NCI-H2227 (cell line): ENCODE data around the gene PDGFA.

ENCODE experiments used
- DNase-seq: peaks from one replicate; lab custom pipeline; 2025; ENCODE audit not compliant: unreplicated experiment; lab: John Stamatoyannopoulos, UW

PDGFA gene

DNA sequence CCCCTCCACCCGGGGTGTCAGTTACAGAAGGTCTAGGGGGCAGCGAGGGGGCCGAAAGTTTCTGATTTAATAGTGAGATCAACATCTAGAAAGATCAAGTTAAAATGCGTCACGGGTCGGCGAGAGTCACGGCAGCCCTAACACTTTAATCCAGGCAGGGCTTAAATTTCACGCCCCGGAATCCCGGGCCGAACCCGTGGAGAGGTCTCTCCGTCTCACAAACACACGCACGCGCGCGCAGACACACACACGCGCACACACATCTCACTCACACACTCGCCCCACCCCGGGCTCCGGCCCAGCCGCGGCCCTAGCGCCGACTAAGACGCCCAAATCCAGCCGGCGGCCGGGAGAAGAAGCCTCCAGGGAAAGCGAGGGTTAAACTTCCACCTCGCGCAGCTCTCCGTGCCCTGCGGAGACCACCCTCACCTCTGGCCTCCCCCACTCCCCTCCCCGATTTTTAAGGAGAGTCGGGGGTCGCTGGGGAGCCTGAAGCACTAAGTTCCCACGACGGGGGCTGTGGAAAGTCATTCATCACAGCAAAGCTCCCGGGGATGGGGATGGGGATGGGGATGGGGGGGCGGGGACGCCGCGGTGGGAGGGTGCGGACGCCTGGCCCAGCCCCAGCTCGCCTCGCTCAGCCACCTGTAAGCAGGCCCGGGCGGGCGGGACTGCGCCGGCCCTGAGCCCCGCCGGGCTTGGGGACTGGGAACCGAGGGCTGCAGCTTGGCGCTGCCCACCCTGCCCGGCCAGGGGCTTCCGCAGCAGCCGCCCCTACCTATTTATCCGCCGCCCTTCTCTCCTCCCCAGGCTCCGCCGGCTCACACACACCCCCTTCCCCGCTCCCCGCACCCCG is 1.6 kb downstream of the PDGFA start:
- peak; percentile 23 for DNase-seq

DNA sequence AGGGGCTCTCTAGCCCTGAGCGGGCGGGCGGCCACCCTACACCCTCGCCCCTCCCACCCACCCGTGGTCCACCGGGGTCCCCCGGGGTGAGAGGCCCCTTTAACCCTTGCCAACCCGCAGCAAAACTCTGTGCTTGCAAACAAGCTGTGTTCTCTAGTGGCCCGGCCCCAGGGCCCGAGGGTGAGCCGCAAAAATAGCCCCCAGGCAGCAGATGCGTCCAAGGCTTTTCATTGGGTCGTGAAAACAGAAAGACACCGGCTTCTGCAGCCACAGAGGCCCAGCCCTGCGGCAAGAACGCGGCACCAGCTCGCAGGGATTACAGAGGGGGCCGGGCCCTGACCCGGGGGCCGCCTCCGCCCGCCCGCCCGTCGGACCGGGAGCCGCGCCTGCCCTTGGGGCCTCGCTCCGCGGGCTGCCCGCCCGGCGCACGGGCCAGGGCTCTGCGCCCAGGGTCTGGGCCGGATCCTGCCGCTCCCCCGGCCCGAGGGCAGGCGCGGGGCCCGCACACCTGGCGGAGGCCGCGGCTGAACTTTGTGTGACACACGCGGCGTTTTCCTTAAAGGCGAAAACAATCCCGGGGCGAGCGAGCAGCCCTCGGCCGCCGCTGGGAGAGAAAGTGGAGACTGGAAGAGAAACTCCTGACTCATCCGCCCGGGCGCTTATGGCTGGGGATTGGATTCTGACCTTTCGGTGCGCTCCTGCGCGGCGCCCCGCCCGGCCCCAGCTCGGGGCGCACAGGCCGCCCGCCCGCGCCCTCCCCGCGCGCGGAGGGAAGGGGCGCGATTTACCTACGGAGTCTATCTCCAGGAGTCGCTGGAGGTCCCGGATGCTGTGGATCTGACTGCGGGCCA is 2.8 kb downstream of the PDGFA start:
- DNase-seq: peak; percentile 9

DNA sequence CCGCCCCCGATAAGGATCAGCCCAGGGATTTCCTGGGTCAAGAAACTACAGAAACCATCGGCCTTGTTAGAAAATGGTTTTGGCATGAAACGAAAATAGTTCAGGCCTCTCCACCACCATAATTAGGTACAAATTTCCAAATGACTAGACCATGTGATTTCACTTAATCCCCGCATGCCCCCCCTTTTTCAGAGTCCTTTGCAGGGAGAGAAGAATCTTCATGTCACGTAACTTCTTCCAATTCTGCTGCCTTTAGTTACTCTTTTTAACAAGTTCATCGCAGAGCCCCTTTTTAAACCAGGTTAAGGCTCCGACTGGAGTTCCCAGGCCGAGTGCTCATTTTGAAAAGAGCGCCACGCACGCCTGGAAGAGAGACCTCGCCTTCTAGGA is 3.4 kb downstream of the PDGFA start:
- no peak for DNase-seq

DNA sequence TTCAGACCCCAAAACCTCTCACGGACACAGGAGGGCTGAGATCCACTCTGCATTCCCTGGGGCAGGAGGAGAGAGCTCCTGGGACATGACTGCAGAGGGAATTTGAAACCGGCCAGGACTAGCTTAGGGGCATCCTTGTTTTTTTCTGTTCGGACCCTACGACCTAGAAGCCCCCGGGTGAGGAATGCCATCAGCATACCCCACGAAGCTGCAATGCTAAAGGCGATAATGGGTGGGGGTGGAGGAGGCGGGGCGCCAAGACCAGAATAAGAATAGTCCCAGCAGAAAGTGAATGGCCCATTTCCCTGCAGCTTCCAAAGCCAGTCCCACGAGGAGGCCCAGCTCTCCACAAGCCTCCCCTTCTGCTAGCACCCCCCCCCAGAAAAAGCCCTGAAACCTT is 4.0 kb downstream of the PDGFA start:
- DNase-seq: no peak

DNA sequence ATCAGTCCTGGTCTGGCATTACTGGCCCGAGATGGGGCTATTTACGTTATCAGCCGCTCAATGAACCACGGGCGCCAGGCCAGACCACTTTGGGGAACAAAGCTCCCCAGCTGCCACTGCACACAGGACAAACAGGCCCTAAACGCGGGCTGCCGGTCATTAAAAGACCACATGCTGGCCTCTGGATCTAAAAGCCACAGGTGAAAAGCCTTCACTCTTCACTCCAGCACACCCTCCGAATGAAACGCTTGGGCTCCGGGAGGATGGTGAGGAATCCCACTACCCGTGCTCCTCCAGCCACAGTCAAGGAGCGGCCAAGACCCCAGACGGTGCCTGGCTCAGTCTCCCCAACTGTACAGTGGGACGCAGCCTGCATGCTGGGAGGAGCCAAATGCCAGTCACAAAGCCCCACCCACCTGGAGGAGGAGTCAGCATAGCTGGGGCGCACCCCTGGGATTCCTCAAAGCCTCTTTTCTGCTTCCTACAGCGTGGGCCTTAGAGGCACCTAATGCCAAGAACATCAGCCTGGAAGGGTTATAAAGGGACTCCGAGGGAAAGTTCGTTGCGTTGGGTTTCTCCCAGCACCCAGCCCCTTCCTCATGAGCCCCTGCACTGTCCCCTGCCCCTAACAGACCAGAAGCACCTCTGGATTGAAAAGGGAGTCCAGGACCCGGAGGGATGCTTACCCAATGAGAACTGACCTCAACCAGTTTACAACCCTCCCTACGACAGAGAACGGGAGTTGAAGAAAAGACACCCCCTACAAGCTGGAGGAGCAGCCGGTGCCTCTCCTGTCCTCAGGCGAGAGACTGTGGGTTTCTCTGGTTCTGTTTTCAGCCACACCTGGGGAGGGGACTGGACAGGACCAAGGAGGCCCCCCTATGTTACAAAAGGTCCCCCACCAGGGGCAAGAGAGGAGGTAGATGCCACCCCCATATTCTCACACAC is 4.7 kb downstream of the PDGFA start:
- no peak for DNase-seq

DNA sequence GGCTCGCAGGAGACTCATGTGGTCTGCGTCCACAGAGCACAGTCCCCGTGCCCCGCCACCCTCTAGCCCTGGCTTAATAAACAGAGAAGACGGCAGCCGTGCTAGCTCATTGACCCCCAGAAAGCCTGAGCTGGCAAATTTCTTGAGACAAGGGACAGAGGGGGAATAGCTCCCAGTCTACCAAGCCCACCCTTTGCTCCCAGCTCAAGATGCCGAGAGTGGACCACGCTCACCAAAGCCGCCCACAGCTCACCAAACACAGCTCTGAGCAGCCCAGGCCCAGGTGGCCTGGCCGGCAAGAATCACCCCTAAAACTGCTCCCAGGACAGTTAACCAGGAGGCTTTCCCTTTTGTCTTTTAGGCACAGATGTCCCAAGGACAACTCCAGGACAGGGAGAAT is 5.4 kb downstream of the PDGFA start:
- no peak for DNase-seq

DNA sequence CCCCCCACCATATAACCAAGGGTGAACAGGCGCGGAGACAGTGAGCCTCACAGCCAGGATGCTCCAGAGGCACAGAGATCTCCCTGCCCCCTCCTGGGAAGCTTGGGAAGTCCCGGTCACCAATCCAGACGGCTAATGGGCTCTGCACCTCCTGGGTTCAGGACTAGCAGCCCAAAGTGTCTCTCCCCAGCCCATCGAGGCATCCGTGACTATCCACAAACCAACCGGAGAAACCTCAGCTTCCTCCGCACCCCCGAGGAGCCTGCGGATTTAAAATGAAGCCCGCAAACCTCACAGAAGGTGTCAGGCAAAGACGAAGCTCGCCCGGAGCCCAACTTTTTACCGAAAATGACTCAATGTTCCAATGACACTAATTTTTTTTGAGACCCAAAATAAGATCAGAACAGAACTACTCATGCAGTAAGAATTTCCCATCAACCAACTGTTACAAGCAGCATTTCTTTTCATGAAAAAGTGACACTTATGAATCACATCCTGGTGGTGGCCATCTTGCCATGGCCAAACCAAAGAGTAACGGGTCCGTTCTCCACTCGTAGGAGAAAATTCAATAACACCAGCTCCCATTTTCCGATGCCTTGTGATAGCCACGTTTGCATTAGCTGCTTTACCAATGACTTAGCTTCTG is 6.0 kb downstream of the PDGFA start:
- DNase-seq: no peak

DNA sequence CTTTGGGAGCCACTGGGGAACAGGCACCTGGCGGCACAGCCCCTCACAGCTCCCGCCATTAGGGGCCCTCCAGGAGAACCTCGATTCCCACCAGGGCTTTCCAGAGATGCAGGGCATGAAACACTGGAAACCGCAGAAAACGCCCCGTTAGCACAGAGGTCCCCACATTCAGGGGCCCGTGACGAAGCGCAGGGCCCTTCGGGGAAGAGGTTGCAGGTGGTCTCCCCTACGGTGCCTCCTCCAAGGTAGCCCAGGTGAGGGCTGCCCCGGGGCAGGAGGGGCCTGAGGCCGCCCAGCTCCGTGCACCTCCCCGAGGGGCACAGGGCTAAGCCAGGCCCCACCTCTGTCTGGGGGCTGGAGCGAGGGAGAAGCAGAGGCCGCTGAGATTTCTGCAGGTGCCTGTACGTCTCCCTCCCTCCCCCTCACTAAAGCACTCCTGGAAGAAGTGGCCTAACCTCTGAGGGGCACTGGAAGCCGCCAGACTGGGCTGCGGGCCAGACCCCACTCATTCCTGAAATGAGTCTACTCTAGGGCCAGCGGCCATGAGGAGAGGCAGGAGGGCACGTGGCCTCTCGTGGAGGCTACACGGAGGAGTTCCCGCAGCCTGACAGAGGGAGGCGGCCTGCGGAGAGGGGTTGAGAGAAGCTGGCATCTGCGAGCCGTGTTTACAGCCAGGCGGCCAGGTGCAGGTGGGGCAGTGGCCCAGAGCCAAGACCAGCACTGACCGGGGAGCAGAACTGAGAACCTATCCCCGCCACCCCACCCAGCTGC is 6.9 kb downstream of the PDGFA start:
- DNase-seq: no peak

DNA sequence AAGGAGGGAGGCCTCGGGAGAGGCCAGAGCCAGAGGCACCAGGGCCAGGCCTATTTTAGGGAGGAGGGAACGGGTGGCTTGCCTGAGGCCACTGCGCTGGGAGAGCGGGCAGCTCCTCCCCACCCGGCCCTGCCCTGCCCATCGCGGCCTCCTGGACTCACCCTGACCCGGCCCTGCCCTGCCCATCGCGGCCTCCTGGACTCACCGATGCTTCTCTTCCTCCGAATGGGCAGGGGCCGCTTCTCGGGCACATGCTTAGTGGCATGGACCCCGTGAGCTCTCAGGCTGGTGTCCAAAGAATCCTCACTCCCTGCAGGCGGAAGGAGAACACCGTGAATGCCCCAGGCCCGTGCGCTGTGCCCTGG is 7.5 kb downstream of the PDGFA start:
- DNase-seq: no peak

DNA sequence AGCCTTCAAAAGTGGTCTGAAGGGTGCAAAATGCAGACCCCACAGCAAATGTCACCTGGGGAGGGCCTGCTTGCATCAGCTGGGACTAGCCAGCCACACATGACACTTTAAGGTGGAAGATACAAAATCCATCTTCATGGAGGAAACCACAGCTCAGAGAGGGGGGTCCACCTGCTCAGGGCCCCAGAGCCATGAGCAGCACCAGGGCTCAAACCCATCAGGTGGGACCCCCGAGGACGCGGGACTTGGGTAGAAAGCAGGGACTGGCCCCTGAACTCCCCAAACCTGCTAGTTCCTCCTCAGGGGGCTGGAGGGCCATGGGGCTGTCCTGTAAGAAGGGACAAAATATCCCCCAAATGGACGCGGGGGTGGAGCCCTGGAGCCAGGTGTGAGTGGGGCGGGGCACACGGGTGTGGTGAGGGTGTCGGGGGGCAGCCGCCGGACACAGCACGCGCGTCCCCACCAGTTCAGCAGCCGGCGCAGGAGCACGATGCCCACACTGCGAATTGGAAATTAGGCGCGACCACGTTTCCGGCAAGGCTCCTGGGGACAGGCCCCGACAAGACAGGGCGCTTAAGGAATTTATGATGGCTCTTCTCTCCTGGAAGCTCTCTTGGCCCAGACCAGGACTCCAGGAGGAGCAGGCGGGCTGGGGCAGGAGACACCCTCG is 8.0 kb downstream of the PDGFA start:
- DNase-seq: no peak

DNA sequence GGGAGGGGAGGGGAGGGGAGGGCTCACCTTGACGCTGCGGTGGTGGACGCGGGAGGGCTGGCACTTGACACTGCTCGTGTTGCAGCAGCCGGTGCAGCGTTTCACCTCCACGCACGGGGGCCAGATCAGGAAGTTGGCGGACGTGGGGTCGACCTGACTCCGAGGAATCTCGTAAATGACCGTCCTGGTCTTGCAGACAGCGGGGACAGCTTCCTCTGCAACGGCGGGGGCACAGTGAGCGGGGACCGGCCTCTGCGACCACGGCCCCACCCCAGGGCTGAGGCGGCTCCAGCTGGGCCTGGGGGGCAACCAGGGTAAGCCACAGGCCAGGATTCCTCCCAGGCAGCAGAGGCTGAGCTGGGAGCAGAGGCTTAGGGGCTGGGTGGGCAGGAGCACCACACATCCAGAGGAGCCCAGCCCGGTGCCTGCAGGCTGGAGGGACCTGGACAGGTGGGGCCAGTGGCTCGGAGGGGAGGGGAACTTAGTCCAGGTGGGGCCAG is 8.8 kb downstream of the PDGFA start:
- DNase-seq: no peak

DNA sequence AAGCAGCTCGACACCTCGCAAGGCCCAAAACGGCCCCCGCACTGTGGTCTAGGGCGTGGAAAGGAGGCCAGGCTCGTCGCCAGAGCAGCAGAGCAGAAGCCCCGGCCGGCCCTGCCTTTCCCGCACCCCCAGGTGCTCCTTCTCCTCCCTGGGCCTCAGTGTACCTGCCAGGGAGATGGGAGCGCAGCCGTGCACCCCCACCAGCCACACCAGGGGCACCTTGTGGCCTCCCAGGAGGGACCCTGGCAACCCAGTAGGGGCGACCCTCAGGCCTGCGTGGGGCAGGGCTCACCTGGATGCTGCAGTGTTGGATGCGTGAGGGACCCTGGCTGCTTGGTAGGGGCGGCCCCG is 9.5 kb downstream of the PDGFA start:
- no peak for DNase-seq

DNA sequence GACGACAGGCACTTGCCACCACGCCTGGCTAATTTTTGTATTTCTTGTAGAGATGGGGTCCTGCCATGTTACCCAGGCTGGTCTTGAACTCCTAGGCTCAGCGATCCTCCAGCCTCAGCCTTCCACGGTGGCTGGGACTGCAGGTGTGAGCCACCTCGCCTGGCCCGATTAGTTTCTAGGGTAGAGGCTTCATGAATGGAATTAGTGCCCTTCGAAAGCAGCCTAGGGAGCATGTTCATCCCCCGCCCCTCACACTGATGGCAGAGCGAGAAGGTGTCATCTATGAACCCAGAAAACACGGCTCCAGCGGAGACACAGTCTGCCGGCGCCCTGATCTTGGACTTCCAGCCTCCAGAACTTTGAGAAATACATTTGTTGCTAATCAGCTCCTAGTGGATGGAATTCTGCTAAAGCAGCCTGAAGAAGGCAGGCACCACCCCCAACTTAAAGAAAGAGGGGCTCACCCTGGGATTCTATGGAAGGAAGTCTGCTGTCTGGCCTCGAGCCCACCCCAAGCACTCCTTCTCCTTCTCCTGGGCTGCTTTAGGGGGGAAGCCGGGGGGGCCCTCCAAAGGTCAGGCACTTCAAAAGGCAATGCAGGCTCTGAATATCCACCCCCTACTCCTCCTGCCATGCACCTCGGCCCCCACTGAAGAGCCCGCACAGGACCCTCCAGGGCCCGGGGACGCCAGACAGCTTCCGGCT is 10.1 kb downstream of the PDGFA start:
- DNase-seq: no peak

DNA sequence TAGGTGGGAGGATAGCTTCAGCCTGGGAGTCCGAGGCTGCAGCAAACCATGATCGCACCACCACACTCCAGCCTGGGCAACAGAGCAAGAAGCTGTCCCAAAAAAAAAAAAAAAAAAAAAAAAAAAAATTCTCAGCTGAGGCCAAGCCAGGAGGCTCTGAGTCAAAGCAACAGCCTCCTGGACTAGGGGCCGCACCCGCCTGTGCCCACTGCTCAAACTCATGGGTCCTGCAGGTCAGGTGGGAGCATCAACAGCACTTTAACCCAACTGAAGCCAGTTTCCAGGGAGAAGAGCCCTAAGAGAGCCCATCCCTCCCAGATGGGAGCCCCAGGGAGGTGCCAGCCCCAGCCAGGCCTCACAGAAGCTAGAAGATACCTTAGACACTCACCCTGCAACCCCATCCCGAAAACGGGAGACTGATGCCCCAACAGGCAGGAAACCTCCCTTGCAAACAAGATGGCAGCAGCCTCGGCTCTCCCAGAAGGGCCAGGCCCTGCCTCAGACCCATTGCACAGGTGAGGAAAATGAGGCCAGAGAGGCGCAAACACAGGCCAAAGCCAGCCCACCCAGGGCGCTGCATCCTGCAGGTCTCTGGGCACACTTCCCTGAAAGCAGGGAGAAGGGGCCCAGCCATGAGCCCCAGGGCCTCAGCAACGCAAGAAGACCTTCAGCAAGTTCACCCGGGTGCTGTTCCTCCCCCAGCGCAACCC is 11.0 kb downstream of the PDGFA start:
- DNase-seq: no peak

DNA sequence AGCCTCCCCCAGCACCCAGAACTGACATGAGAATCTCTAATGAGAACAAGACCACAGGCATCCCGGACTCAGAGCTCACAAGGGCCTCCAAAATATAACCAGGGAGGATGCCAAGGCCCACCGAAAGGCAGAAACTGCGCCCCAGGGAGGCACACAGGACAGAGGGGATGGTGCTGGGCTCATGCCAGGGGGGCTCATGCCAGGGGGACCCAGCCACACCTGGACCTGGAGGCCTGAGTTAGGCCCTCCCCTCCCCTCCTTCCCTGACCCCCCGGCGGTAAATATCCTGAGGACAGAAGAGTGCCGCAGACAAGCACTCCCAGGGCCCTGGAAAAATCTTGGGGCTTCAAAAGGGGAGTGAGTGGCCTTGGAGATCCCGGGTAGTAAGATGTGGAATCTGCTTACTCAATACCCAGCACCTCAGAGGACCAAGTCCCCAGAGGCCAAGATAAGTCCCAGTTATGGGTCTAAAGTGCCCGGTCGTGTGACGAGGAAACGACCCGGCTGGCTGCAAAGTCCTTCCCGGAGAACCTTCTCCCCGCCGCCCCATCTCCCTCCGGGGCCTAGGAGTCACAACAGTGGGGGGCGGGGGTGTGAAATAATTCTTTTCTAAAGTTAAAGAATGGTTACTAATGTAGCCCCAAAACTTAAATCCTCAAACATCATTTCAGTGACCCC is 11.9 kb downstream of the PDGFA start:
- no peak for DNase-seq

DNA sequence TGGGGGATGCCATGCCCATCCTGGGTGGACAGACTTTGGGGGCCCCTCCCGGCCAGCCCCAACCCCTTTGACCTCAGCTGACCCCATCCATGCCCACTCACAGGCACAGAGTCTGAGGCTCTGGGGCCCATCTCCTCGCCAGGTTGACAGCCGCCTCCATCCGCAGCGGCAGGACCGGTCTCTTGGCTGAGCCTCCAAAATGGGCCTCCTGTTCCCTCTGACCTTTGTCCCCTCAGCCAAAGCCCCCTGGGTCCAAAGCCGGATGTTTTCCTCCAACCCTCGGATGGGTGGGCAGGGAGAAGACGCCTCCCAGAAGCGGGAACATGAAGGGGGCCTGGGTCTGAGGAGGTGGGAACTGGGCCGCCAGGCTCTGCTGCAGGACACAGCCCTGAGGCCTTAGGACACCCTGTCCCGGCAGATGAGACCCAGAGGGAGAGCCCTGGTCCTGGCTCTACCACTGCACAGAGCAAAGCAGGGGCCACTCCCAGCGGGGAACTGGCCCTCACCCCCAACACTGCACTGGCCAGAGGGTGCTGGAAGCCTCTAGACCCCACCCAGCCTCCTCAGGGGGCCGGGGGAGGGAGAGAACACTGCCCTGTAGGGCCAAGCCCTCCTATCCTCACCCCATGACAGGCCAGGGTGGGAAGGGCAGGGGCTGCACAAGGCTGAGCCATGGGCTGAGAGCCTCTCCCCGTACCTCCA is 12.6 kb downstream of the PDGFA start:
- no peak for DNase-seq

DNA sequence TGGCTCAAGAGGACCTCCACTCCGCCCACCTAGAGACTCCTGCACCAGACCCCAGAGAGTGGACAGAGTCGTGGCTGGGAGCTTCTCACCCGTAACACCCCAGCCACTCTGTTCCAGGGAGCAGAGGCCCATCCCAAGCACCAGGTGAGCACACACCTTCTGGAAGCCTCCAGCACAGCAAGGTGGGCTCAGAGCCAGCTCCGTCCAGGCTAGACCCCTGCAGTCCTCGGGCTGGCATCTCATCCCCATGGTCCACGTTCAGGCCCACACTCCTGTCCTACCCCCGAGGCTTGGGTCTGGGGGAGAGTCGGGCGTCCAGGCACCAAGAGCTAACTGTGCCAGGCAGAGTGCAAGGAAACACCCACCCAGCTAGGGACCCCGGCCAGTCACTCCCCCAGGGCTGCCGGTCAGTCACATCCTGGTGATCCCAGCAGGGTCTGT is 13.2 kb downstream of the PDGFA start:
- DNase-seq: no peak
